ENCODE data around the gene DYNC1LI1.
A peak's percentile ranks its signal among the peaks of the same experiment; 100 is the strongest.
"Not testable (repeated sequence)": the region's sequence is repeated elsewhere in the genome, so short reads cannot be mapped to it uniquely, and the experiment has no call there.

DYNC1LI1 gene

GRCh38 chr3:32525720-32526119, 44.9 kb downstream of the DYNC1LI1 start:
- no peak for DNase-seq

GRCh38 chr3:32522682-32523081, 48.0 kb downstream of the DYNC1LI1 start:
- no peak for DNase-seq

GRCh38 chr3:32518921-32519320, 51.7 kb downstream of the DYNC1LI1 start:
- DNase-seq: not testable (repeated sequence)

- not testable (repeated sequence) for DNase-seq
Observed at GRCh38 chr3:32516751-32517150, 53.9 kb downstream of the DYNC1LI1 start.

GRCh38 chr3:32511005-32511404, 59.7 kb downstream of the DYNC1LI1 start:
- DNase-seq: no peak

- DNase-seq: peak; percentile 31
Observed at GRCh38 chr3:32510075-32510724, 60.5 kb downstream of the DYNC1LI1 start.

GRCh38 chr3:32508711-32509110, 61.9 kb downstream of the DYNC1LI1 start:
- no peak for DNase-seq

- no peak for DNase-seq
Observed at GRCh38 chr3:32506466-32506865, 64.2 kb downstream of the DYNC1LI1 start.

GRCh38 chr3:32502946-32503286, 67.7 kb downstream of the DYNC1LI1 start:
- DNase-seq: no peak

GRCh38 chr3:32502118-32502945, 68.3 kb downstream of the DYNC1LI1 start, which contains the start of gene CMTM6:
CMTM6 (minus strand) TSS chr3:32502852; CDS start chr3:32502745, 107 bp downstream.
- no peak for DNase-seq

- no peak for DNase-seq
Observed at GRCh38 chr3:32501783-32502117, 68.9 kb downstream of the DYNC1LI1 start.

GRCh38 chr3:32500880-32501782, 69.5 kb downstream of the DYNC1LI1 start:
- no peak for DNase-seq

- no peak for DNase-seq
Observed at GRCh38 chr3:32500231-32500630, 70.4 kb downstream of the DYNC1LI1 start.

GRCh38 chr3:32499585-32499984, 71.1 kb downstream of the DYNC1LI1 start:
- DNase-seq: no peak

- no peak for DNase-seq
Observed at GRCh38 chr3:32498992-32499391, 71.7 kb downstream of the DYNC1LI1 start.

- no peak for DNase-seq
Observed at GRCh38 chr3:32498252-32498651, 72.4 kb downstream of the DYNC1LI1 start.

GRCh38 chr3:32495609-32496008, 75.0 kb downstream of the DYNC1LI1 start:
- no peak for DNase-seq

GRCh38 chr3:32495085-32495484, 75.6 kb downstream of the DYNC1LI1 start:
- DNase-seq: no peak

- DNase-seq: no peak
Observed at GRCh38 chr3:32493437-32494414, 76.9 kb downstream of the DYNC1LI1 start.

- no peak for DNase-seq
Observed at GRCh38 chr3:32492684-32493436, 77.8 kb downstream of the DYNC1LI1 start.

- DNase-seq: no peak
Observed at GRCh38 chr3:32488474-32489008, 82.1 kb downstream of the DYNC1LI1 start.

All from SIG-M5 (cell line).